Type B pancreatic cell (in vitro differentiated cells): ENCODE measurements around the gene MAEA. TPM values are rescaled to one million over a fixed set of nuclear protein-coding genes. Genes with fewer than 3 reads are reported as not detected.

Experiments
- DNase-seq: peaks from one replicate; pipeline ENCODE4 v3.0.0; 2021; ENCODE audit warnings: mixed read lengths; ENCODE audit not compliant: unreplicated experiment; ENCODE audit errors: extremely low spot score
- H3K27ac Mint-ChIP-seq: 2 replicates; pipeline ENCODE4 v1.8.0; 2021; ENCODE audit warnings: mild to moderate bottlenecking, mixed read lengths
- H3K27me3 Mint-ChIP-seq: 2 replicates; pipeline ENCODE4 v1.8.0; 2021; ENCODE audit warnings: mixed read lengths
- H3K36me3 Mint-ChIP-seq: 2 replicates; pipeline ENCODE4 v1.8.0; 2021; ENCODE audit warnings: mixed read lengths
- H3K4me1 Mint-ChIP-seq: one replicate; pipeline ENCODE4 v1.8.0; 2021; ENCODE audit warnings: mixed read lengths; ENCODE audit not compliant: unreplicated experiment
- H3K4me3 Mint-ChIP-seq: 2 replicates; pipeline ENCODE4 v1.8.0; 2021; ENCODE audit warnings: mild to moderate bottlenecking, mixed read lengths
- H3K9me3 Mint-ChIP-seq: 2 replicates; pipeline ENCODE4 v1.8.0; 2021; ENCODE audit warnings: mixed read lengths
- CTCF ChIP-seq: fragments of 200-600 bp; sonication (generic); conservative IDR thresholded peaks from 2 replicates; pipeline ENCODE4 v1.5.0; 2021; ENCODE audit warnings: antibody characterized with exemption, mild to moderate bottlenecking
- total RNA-seq: library from RNA; stranded (reverse); gene quantifications from 2 replicates; pipeline ENCODE4 v1.2.1, GENCODE V29; 2021; ENCODE audit warnings: low replicate concordance

The MAEA gene
- total RNA-seq, 1 donor from 2014 or later: 81.5 TPM

GRCh38 chr4:1269209-1269608 lies 20.5 kb upstream of the MAEA start:
- H3K4me3 Mint-ChIP-seq: no peak overlapping the region
- peaks cover 10% of the 10 kb centered on the region for H3K36me3 Mint-ChIP-seq
- TF ChIP-seq CTCF: no peak
- H3K27ac Mint-ChIP-seq: no peak overlapping the region
- H3K9me3 Mint-ChIP-seq: peaks cover 8% of the 10 kb centered on the region
- H3K27me3 Mint-ChIP-seq: no peaks in the 10 kb centered on the region
- H3K4me1 Mint-ChIP-seq: no peaks in the 10 kb centered on the region
- DNase-seq: no peak

GRCh38 chr4:1271686-1272085 lies 18.0 kb upstream of the MAEA start:
- no peak for DNase-seq
- TF ChIP-seq CTCF: no peak
- Mint-ChIP-seq H3K9me3 (peaks cover 8% of the 10 kb centered on the region), H3K27ac (no peak overlapping the region), H3K4me3 (no peak overlapping the region), H3K36me3 (peaks cover 7% of the 10 kb centered on the region), H3K27me3 (no peaks in the 10 kb centered on the region), H3K4me1 (no peaks in the 10 kb centered on the region)

GRCh38 chr4:1274871-1275270 lies 14.8 kb upstream of the MAEA start:
- no peaks in the 10 kb centered on the region for H3K9me3 Mint-ChIP-seq
- no peaks in the 10 kb centered on the region for H3K27me3 Mint-ChIP-seq
- no peaks in the 10 kb centered on the region for H3K4me1 Mint-ChIP-seq
- H3K36me3 Mint-ChIP-seq: no peaks in the 10 kb centered on the region
- no peak for DNase-seq
- no peak overlapping the region for H3K27ac Mint-ChIP-seq
- TF ChIP-seq CTCF: no peak
- no peak overlapping the region for H3K4me3 Mint-ChIP-seq

GRCh38 chr4:1276984-1277383 lies 12.7 kb upstream of the MAEA start:
- no peaks in the 10 kb centered on the region for H3K9me3 Mint-ChIP-seq
- H3K27ac Mint-ChIP-seq: no peak overlapping the region
- H3K36me3 Mint-ChIP-seq: no peaks in the 10 kb centered on the region
- no peak for TF ChIP-seq CTCF
- DNase-seq: no peak
- H3K27me3 Mint-ChIP-seq: no peaks in the 10 kb centered on the region
- no peaks in the 10 kb centered on the region for H3K4me1 Mint-ChIP-seq
- H3K4me3 Mint-ChIP-seq: no peak overlapping the region

GRCh38 chr4:1277667-1278665 lies 11.7 kb upstream of the MAEA start:
- Mint-ChIP-seq H3K4me3 (no peak overlapping the region), H3K4me1 (no peaks in the 10 kb centered on the region), H3K36me3 (no peaks in the 10 kb centered on the region), H3K27me3 (no peaks in the 10 kb centered on the region), H3K27ac (no peak overlapping the region), H3K9me3 (no peaks in the 10 kb centered on the region)
- TF ChIP-seq CTCF: peak; percentile 23
- DNase-seq: peak; percentile 44
